Measurements from ENCODE around the gene LRRC70. TPM values are rescaled to one million over a fixed set of nuclear protein-coding genes. Genes with fewer than 3 reads are reported as not detected.

The LRRC70 gene
- total and polyA plus RNA-seq, 4 donors: 2.5 to 13.1 (median 9.6) TPM; not detected in 1

DNA sequence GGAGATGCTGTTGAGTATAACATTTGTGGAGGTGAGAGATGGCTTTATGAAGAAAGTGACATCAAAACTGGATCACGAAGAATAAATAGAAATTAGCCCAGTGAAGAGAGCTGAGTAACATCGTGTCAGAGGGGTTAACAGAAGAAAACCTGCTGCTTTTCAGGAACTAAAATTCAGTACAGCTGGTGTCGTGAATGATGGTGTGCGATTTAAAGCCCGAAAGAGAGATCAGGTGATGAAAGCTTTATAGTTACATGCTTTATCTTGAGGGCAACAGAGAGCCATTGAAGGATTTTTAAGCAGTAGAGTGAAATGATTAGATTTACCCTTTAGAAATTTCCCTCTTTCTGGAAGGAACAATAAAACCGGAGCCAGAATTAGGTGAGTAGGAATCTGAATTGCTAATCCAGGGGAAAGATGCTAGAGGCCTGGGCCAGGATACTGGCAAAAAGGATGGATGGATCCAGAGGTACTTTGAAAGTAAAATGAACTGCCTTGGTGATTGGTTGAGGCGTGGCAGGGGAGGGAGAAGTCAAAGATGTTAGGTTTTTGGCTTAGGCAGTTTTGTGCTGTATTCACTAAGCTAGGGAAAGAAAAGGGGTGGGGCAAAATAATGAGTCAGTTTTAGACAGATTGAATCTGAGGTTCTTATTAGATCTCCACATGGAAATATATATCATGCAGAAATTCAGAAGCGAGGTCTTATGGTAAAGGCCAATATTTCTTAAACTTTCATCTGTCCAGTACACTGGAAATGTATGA is 3.4 kb downstream of the LRRC70 start:
- Histone ChIP-seq H3K27ac (ENCODE audit: low read depth in 1 of 2, low read length in 2 of 2) (no peak overlapping the region), H3K36me3 (ENCODE audit: control insufficient read depth in 1 of 2, insufficient read depth in 2 of 2, low read length in 1 of 2) (no peaks in the 10 kb centered on the region), H3K9me3 (ENCODE audit: control insufficient read depth, low read length) (no peaks in the 10 kb centered on the region), H3K27me3 (ENCODE audit: control insufficient read depth in 1 of 2, insufficient read depth in 2 of 2, low read length in 1 of 2) (no peaks in the 10 kb centered on the region), H3K4me1 (ENCODE audit: control insufficient read depth in 1 of 2, insufficient read depth in 2 of 2, low read length in 2 of 2) (no peaks in the 10 kb centered on the region), H3K4me3 (ENCODE audit: low read length in 2 of 2) (no peak overlapping the region)
- DNase-seq: no peak
- no peak for ATAC-seq (ENCODE audit: low FRiP score)
- intact Hi-C loops (cut with DNase I): no loop called here
- WGBS, 2 donors: 82 to 87% methylated on average over 8 of the region's 8 CpGs

DNA sequence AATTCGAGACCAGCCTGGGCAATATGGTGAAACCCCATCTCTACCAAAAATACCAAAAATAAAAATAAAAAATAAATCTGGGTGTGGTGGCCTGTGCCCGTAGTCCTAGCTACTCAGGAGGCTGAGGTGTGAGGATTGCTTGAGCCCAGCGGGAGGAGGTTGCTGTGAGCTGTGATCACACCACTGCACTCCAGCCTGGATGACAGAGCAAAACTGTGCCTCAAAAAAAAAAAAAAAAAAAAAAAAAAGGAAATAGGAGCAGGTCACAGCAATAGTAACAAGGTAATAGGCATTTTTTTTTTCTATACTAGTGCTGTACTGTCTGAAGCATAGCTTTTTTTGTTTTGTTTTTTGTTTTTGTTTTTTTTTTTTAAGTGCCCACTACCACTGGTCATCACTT is 5.8 kb downstream of the LRRC70 start:
- WGBS, 2 donors: 95 to 98% methylated on average over 3 of the region's 3 CpGs
- Histone ChIP-seq H3K4me3 (ENCODE audit: low read length in 2 of 2) (no peak overlapping the region), H3K9me3 (ENCODE audit: control insufficient read depth, low read length) (no peaks in the 10 kb centered on the region), H3K27ac (ENCODE audit: low read depth in 1 of 2, low read length in 2 of 2) (no peak overlapping the region), H3K27me3 (ENCODE audit: control insufficient read depth in 1 of 2, insufficient read depth in 2 of 2, low read length in 1 of 2) (no peaks in the 10 kb centered on the region), H3K36me3 (ENCODE audit: control insufficient read depth in 1 of 2, insufficient read depth in 2 of 2, low read length in 1 of 2) (peaks cover 0 to 2% of the 10 kb centered on the region in 2 donors), H3K4me1 (ENCODE audit: control insufficient read depth in 1 of 2, insufficient read depth in 2 of 2, low read length in 2 of 2) (no peaks in the 10 kb centered on the region)
- intact Hi-C loops (cut with DNase I): no loop called here
- DNase-seq (no peak), ATAC-seq (ENCODE audit: low FRiP score) (no peak)

DNA sequence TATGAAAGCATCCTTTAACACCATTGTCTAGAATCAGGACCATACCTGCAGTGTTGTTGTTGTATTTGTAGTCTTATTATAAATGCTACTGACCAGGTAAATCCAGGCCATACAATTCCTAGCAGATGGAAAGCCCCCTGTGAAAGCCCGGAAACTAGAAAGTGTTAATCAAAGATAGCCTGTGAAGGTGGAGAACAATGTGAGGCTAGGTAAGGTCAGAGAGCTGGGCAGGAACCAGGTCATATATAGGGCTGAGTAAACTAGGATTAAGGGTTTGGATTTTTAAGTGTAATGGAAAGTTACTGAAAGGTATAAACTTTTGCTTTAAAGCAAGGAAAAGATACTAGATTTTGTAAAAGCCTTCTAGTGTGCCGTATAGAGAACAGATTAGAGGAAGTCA is 6.7 kb downstream of the LRRC70 start:
- H3K4me1 ChIP-seq (ENCODE audit: control insufficient read depth in 1 of 2, insufficient read depth in 2 of 2, low read length in 2 of 2): no peaks in the 10 kb centered on the region
- H3K9me3 ChIP-seq (ENCODE audit: control insufficient read depth, low read length): no peaks in the 10 kb centered on the region
- no peak for DNase-seq
- no peak overlapping the region for H3K4me3 ChIP-seq (ENCODE audit: low read length in 2 of 2)
- no peaks in the 10 kb centered on the region for H3K27me3 ChIP-seq (ENCODE audit: control insufficient read depth in 1 of 2, insufficient read depth in 2 of 2, low read length in 1 of 2)
- peaks cover 0 to 2% of the 10 kb centered on the region in 2 donors for H3K36me3 ChIP-seq (ENCODE audit: control insufficient read depth in 1 of 2, insufficient read depth in 2 of 2, low read length in 1 of 2)
- 88 to 90% methylated on average over 2 of the region's 2 CpGs for WGBS, 2 donors
- H3K27ac ChIP-seq (ENCODE audit: low read depth in 1 of 2, low read length in 2 of 2): no peak overlapping the region
- intact Hi-C loops (cut with DNase I): no loop called here
- ATAC-seq (ENCODE audit: low FRiP score): no peak

DNA sequence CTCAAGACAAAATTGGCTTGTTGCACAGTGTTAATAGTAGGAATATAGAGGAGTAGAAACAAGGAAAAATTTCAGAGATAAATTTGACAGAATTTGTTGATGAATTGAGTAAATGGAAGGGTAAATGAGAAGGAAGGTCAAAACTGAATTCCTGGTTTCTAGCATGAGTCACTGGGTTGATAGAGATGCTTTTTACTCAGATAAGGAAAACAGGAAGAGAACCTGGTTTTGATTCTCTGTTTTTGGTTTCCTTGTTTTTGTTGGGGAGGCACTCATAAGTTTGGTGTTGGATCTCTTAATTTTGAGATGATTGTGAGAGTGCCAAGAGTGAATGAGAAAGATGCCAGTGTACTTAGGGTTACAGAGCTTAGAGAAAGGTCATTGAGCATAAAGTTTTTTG is 7.1 kb downstream of the LRRC70 start:
- ATAC-seq (ENCODE audit: low FRiP score) (no peak), DNase-seq (no peak)
- Histone ChIP-seq H3K9me3 (ENCODE audit: control insufficient read depth, low read length) (no peaks in the 10 kb centered on the region), H3K4me1 (ENCODE audit: control insufficient read depth in 1 of 2, insufficient read depth in 2 of 2, low read length in 2 of 2) (no peaks in the 10 kb centered on the region), H3K27ac (ENCODE audit: low read depth in 1 of 2, low read length in 2 of 2) (no peak overlapping the region), H3K36me3 (ENCODE audit: control insufficient read depth in 1 of 2, insufficient read depth in 2 of 2, low read length in 1 of 2) (peaks cover 0 to 2% of the 10 kb centered on the region in 2 donors), H3K27me3 (ENCODE audit: control insufficient read depth in 1 of 2, insufficient read depth in 2 of 2, low read length in 1 of 2) (no peaks in the 10 kb centered on the region), H3K4me3 (ENCODE audit: low read length in 2 of 2) (no peak overlapping the region)
- intact Hi-C loops (cut with DNase I): no loop called here

DNA sequence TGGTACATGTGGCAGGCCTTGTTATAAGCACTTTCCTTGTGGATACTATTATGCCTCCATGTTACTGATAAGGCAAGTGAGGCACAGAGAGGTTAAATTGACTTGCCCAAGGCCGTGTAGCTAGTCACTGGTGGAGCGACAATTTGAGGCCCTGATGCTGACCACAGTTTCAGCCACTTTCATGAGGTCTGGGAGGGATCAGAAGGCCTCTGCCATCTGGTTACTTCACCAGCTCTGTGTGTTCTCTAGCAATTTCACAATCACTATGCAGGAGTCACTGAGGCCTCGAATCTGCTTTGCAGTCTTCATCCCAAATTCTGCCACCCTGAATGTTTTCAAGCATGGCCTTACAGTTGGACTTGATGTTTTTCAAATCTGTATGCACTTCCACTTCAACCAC is 9.1 kb downstream of the LRRC70 start:
- DNase-seq: no peak
- Histone ChIP-seq H3K27me3 (ENCODE audit: control insufficient read depth in 1 of 2, insufficient read depth in 2 of 2, low read length in 1 of 2) (no peaks in the 10 kb centered on the region), H3K27ac (ENCODE audit: low read depth in 1 of 2, low read length in 2 of 2) (no peak overlapping the region), H3K36me3 (ENCODE audit: control insufficient read depth in 1 of 2, insufficient read depth in 2 of 2, low read length in 1 of 2) (peaks cover 0 to 3% of the 10 kb centered on the region in 2 donors), H3K9me3 (ENCODE audit: control insufficient read depth, low read length) (no peaks in the 10 kb centered on the region), H3K4me1 (ENCODE audit: control insufficient read depth in 1 of 2, insufficient read depth in 2 of 2, low read length in 2 of 2) (no peaks in the 10 kb centered on the region), H3K4me3 (ENCODE audit: low read length in 2 of 2) (no peak overlapping the region)
- 84 to 88% methylated on average over 3 of the region's 3 CpGs for WGBS, 2 donors
- intact Hi-C loops (cut with DNase I): no loop called here
- no peak for ATAC-seq (ENCODE audit: low FRiP score)

DNA sequence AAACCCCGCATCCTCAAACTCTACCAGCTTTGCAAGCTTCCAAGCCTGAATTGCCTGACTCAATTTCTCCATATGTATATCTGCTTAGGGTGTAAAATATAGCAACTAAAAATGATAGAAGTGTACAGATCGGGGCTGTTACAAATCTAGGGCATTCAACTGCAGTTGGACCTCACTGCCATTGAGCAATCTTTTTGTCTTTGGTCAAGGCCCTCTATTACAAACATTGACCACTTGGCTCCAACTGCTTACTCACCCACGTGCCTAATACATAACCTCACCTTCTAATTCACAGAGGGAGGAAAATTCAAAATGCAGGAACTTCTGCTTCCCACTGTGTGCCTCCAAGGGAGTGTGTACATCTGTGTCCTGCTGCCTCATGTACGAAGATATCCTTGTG is 10.0 kb downstream of the LRRC70 start:
- Histone ChIP-seq H3K4me1 (ENCODE audit: control insufficient read depth in 1 of 2, insufficient read depth in 2 of 2, low read length in 2 of 2) (no peaks in the 10 kb centered on the region), H3K36me3 (ENCODE audit: control insufficient read depth in 1 of 2, insufficient read depth in 2 of 2, low read length in 1 of 2) (peaks cover 0 to 3% of the 10 kb centered on the region in 2 donors), H3K4me3 (ENCODE audit: low read length in 2 of 2) (no peak overlapping the region), H3K27me3 (ENCODE audit: control insufficient read depth in 1 of 2, insufficient read depth in 2 of 2, low read length in 1 of 2) (no peaks in the 10 kb centered on the region), H3K27ac (ENCODE audit: low read depth in 1 of 2, low read length in 2 of 2) (no peak overlapping the region), H3K9me3 (ENCODE audit: control insufficient read depth, low read length) (no peaks in the 10 kb centered on the region)
- WGBS, 2 donors: 97% methylated on average over 4 of the region's 4 CpGs
- DNase-seq: no peak
- no peak for ATAC-seq (ENCODE audit: low FRiP score)
- intact Hi-C loops (cut with DNase I): no loop called here

DNA sequence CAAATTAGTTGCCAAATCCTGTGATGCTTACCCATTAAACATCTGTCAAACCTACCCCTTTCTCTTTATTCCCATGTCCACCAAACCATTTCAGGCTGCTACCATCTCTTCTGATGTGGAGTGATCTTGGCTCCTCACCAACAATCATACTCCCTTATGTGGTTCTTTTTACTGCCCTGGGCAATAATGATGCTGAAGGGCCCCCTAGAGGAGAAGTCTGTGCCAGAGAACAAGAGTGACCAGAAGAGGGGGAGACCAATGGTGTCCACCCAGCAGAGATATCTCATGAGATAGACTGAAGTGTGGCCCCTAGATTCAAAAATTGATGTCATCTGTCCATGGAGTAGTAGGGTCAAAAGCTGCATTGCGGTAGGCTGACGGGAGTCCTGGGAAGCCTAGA is 10.9 kb downstream of the LRRC70 start:
- peaks cover 0 to 3% of the 10 kb centered on the region in 2 donors for H3K36me3 ChIP-seq (ENCODE audit: control insufficient read depth in 1 of 2, insufficient read depth in 2 of 2, low read length in 1 of 2)
- no peak for ATAC-seq (ENCODE audit: low FRiP score)
- DNase-seq: no peak
- 98 to 100% methylated on average over 2 of the region's 2 CpGs for WGBS, 2 donors
- intact Hi-C loops (cut with DNase I): no loop called here
- H3K4me3 ChIP-seq (ENCODE audit: low read length in 2 of 2): no peak overlapping the region
- no peak overlapping the region for H3K27ac ChIP-seq (ENCODE audit: low read depth in 1 of 2, low read length in 2 of 2)
- H3K4me1 ChIP-seq (ENCODE audit: control insufficient read depth in 1 of 2, insufficient read depth in 2 of 2, low read length in 2 of 2): no peaks in the 10 kb centered on the region
- H3K9me3 ChIP-seq (ENCODE audit: control insufficient read depth, low read length): no peaks in the 10 kb centered on the region
- no peaks in the 10 kb centered on the region for H3K27me3 ChIP-seq (ENCODE audit: control insufficient read depth in 1 of 2, insufficient read depth in 2 of 2, low read length in 1 of 2)

DNA sequence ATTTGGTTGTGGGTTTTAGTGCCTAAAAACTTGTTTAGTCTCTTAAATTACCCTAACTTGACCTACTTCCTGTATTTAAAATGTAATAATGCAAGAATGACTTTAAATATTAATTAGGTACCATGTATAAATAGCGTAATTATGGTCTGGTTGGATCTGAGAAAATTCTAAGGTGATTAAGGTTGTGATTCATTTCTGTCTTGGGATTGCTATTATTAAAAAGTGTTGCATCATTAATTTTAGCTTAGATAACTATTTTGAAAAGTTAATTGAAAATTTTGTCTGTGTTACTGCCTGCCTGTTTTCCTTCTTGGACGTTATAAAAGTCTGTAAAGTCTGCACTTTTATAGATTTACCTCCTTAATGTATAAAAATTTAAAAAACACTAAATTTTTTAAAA is 11.8 kb downstream of the LRRC70 start:
- no peaks in the 10 kb centered on the region for H3K27me3 ChIP-seq (ENCODE audit: control insufficient read depth in 1 of 2, insufficient read depth in 2 of 2, low read length in 1 of 2)
- H3K9me3 ChIP-seq (ENCODE audit: control insufficient read depth, low read length): no peaks in the 10 kb centered on the region
- no peak for ATAC-seq (ENCODE audit: low FRiP score)
- H3K4me3 ChIP-seq (ENCODE audit: low read length in 2 of 2): no peak overlapping the region
- 66 to 92% methylated on average over 2 of the region's 2 CpGs for WGBS, 2 donors
- intact Hi-C loops (cut with DNase I): no loop called here
- peaks cover 3% of the 10 kb centered on the region in 2 donors for H3K36me3 ChIP-seq (ENCODE audit: control insufficient read depth in 1 of 2, insufficient read depth in 2 of 2, low read length in 1 of 2)
- no peaks in the 10 kb centered on the region for H3K4me1 ChIP-seq (ENCODE audit: control insufficient read depth in 1 of 2, insufficient read depth in 2 of 2, low read length in 2 of 2)
- H3K27ac ChIP-seq (ENCODE audit: low read depth in 1 of 2, low read length in 2 of 2): no peak overlapping the region
- DNase-seq: no peak

DNA sequence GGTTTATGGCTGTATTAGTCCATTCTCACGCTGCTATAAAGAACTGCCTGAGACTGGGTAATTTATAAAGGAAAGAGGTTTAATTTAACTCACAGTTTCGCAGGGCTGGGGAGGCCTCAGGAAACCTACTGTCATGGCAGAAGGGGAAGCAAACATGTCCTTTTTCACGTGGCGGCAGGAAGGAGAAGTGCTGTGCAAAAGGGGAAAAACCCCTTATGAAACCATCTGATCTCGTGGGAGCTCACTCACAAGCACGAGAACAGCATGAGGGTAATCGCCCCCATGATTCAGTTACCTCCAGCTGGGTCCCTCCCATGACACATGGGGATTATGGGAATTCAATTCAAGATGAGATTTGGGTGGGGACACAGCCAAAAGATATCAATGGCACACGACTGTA is 13.9 kb downstream of the LRRC70 start:
- no peak overlapping the region for H3K4me3 ChIP-seq (ENCODE audit: low read length in 2 of 2)
- no peak for ATAC-seq (ENCODE audit: low FRiP score)
- H3K4me1 ChIP-seq (ENCODE audit: control insufficient read depth in 1 of 2, insufficient read depth in 2 of 2, low read length in 2 of 2): no peaks in the 10 kb centered on the region
- H3K27me3 ChIP-seq (ENCODE audit: control insufficient read depth in 1 of 2, insufficient read depth in 2 of 2, low read length in 1 of 2): no peaks in the 10 kb centered on the region
- peaks cover 3% of the 10 kb centered on the region in 2 donors for H3K36me3 ChIP-seq (ENCODE audit: control insufficient read depth in 1 of 2, insufficient read depth in 2 of 2, low read length in 1 of 2)
- no peaks in the 10 kb centered on the region for H3K9me3 ChIP-seq (ENCODE audit: control insufficient read depth, low read length)
- no peak overlapping the region for H3K27ac ChIP-seq (ENCODE audit: low read depth in 1 of 2, low read length in 2 of 2)
- DNase-seq: no peak
- 89 to 91% methylated on average over 8 of the region's 8 CpGs for WGBS, 2 donors
- intact Hi-C loops (cut with DNase I): no loop called here
